ENCODE measurements around the gene COBL. TPM values are rescaled to one million over a fixed set of nuclear protein-coding genes. Genes with fewer than 3 reads are reported as not detected.

Gene COBL
- total RNA-seq, 1 experiment from 2014 or later: 52.3 TPM

DNA sequence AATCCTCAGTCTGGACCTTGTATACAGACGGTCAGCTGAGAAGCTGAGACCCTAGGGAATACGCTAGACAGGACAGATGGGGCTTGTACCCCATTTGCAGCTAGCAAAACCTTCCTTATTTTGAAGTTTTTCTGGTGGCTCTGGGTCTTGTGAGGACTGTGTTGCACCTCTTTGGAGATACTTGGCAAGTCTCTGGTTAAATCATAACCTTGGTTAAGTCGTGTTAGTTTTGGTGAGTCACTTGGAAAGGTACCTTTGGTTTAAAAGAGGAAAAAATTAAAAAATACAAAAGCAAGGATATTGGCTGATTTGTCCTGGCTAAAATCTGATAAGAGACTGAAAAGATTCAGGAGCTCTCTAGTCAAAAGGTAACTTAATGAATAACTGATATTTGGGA is 140.6 kb downstream of the COBL start:
- H3K27me3 Mint-ChIP-seq (ENCODE audit: low read depth): no peaks in the 10 kb centered on the region; the same call in 1 of the 2 replicates
- DNase-seq: no peak
- Histone ChIP-seq H4K20me1 (ENCODE audit: control insufficient read depth, insufficient read depth, insufficient read length) (no peaks in the 10 kb centered on the region), H2BK5ac (ENCODE audit: insufficient read length, low read length) (no peak overlapping the region), H3K23me2 (ENCODE audit: insufficient read length, low read depth, low read length, poor library complexity, severe bottlenecking) (no peaks in the 10 kb centered on the region), H3K56ac (ENCODE audit: insufficient read length, low read depth, low read length) (no peak overlapping the region), H3T11ph (ENCODE audit: low read length) (no peak overlapping the region), H4K8ac (replicated peaks; ENCODE audit: insufficient read length, low read depth, low read length) (no peak overlapping the region), H2AK5ac (ENCODE audit: insufficient read length, low read length) (peak overlapping the region; percentile 17), H2BK12ac (ENCODE audit: insufficient read length, low read depth, low read length) (no peak overlapping the region), H2BK15ac (ENCODE audit: low read depth, low read length) (no peak overlapping the region), H2AFZ (ENCODE audit: low read length) (no peak overlapping the region), H4K5ac (ENCODE audit: insufficient read length, low read depth, low read length) (no peak overlapping the region), H3K9me3 (ENCODE audit: control insufficient read depth, low read depth, low read length) (no peaks in the 10 kb centered on the region), H2BK20ac (ENCODE audit: low read depth, low read length, poor library complexity, severe bottlenecking) (no peak overlapping the region), H3K9ac (ENCODE audit: extremely low read depth, insufficient read length, low read length) (no peak overlapping the region), H3K14ac (ENCODE audit: insufficient read depth, low read length) (no peak overlapping the region; the same call in 1 of the 2 replicates), H3K4me2 (ENCODE audit: insufficient read depth, insufficient read length, low read length) (peak overlapping the region; percentile 38), H3K79me1 (ENCODE audit: insufficient read depth, low read depth, low read length, poor library complexity, severe bottlenecking) (no peaks in the 10 kb centered on the region), H4K91ac (ENCODE audit: insufficient read length, low read depth, low read length) (no peak overlapping the region), H3K4ac (ENCODE audit: low read depth, low read length) (no peak overlapping the region), H3K4me1 (ENCODE audit: insufficient read depth, low read length) (peaks cover 11% of the 10 kb centered on the region; the same call in 1 of the 2 replicates), H3K79me2 (ENCODE audit: insufficient read depth, low read length) (no peaks in the 10 kb centered on the region), H3K27me3 (ENCODE audit: insufficient read depth, low read length) (no peaks in the 10 kb centered on the region), H2BK120ac (ENCODE audit: low read depth, low read length, poor library complexity, severe bottlenecking) (no peak overlapping the region), H3K27ac (ENCODE audit: insufficient read length, low read depth, low read length) (peak overlapping the region; percentile 92), H3K18ac (ENCODE audit: insufficient read length, low read depth, low read length) (no peak overlapping the region), H3K23ac (ENCODE audit: insufficient read length, low read depth, low read length) (no peak overlapping the region)
- H3K4me3 Mint-ChIP-seq: peak overlapping the region in 1 of 2 experiments; percentile 36; a peak in 4 of 5 replicates
- H3K9me3 Mint-ChIP-seq: no peaks in the 10 kb centered on the region; a peak in 1 of 5 replicates
- peaks cover 36 to 41% of the 10 kb centered on the region in 2 experiments for H3K4me1 Mint-ChIP-seq
- TF ChIP-seq, protein P1, sequence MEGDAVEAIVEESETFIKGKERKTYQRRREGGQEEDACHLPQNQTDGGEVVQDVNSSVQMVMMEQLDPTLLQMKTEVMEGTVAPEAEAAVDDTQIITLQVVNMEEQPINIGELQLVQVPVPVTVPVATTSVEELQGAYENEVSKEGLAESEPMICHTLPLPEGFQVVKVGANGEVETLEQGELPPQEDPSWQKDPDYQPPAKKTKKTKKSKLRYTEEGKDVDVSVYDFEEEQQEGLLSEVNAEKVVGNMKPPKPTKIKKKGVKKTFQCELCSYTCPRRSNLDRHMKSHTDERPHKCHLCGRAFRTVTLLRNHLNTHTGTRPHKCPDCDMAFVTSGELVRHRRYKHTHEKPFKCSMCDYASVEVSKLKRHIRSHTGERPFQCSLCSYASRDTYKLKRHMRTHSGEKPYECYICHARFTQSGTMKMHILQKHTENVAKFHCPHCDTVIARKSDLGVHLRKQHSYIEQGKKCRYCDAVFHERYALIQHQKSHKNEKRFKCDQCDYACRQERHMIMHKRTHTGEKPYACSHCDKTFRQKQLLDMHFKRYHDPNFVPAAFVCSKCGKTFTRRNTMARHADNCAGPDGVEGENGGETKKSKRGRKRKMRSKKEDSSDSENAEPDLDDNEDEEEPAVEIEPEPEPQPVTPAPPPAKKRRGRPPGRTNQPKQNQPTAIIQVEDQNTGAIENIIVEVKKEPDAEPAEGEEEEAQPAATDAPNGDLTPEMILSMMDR (conservative IDR thresholded peaks at IDR 0.05): no peak
- no CpG with 5 or more reads among the region's 3 CpGs for WGBS (ENCODE audit: extremely low coverage, insufficient read length, low lambda C conversion rate)
- peak overlapping the region; percentile 74 to 97 (median 94) for H3K27ac Mint-ChIP-seq
- peaks cover 0 to 4% (median 0%) of the 10 kb centered on the region in 3 experiments; a peak in 2 of 7 replicates for H3K36me3 Mint-ChIP-seq (ENCODE audit: insufficient read depth in 1 of 3, low read depth in 3 of 3)

Data from H9 (cell line).